BE2C (cell line): Measurements from ENCODE around the gene ENTPD6.

Experiments
- DNase-seq: peaks from one replicate; pipeline ENCODE4 v3.0.0-alpha.2; 2020
- H3K27me3 ChIP-seq: fragments of 250-450 bp; sonication (Bioruptor Pico); 2 replicates; pipeline ENCODE4 v1.5.1; 2020; ENCODE audit warnings: mild to moderate bottlenecking
- H3K36me3 ChIP-seq: fragments of 250-450 bp; sonication (Bioruptor Pico); 2 replicates; pipeline ENCODE4 v1.5.1; 2020; ENCODE audit warnings: mild to moderate bottlenecking
- H3K4me1 ChIP-seq: fragments of 250-450 bp; sonication (Bioruptor Pico); 2 replicates; pipeline ENCODE4 v1.5.1; 2020
- H3K4me3 ChIP-seq: 2 replicates; pipeline ENCODE4 v1.5.1; 2011; ENCODE audit warnings: low read depth, low read length
- H3K9me3 ChIP-seq: fragments of 250-450 bp; sonication (Bioruptor Pico); 2 replicates; pipeline ENCODE4 v1.5.1; 2020
- CTCF ChIP-seq: IDR thresholded peaks from 2 replicates; pipeline ENCODE4 v1.5.1; 2012; ENCODE audit warnings: mild to moderate bottlenecking, low read depth, low read length

The ENTPD6 gene

GRCh38 chr20:25214819-25215218 lies 19.3 kb downstream of the ENTPD6 start:
- DNase-seq: no peak
- no peaks in the 10 kb centered on the region for H3K27me3 ChIP-seq
- no peaks in the 10 kb centered on the region for H3K9me3 ChIP-seq
- H3K4me3 ChIP-seq: no peak overlapping the region
- TF ChIP-seq CTCF: no peak
- H3K4me1 ChIP-seq: no peaks in the 10 kb centered on the region
- H3K36me3 ChIP-seq: peaks cover 29% of the 10 kb centered on the region

GRCh38 chr20:25215521-25215920 lies 20.0 kb downstream of the ENTPD6 start:
- Histone ChIP-seq H3K4me3 (no peak overlapping the region), H3K9me3 (no peaks in the 10 kb centered on the region), H3K27me3 (no peaks in the 10 kb centered on the region), H3K36me3 (peaks cover 27% of the 10 kb centered on the region), H3K4me1 (no peaks in the 10 kb centered on the region)
- DNase-seq: no peak
- TF ChIP-seq CTCF: no peak

- no peak for DNase-seq
- no peaks in the 10 kb centered on the region for H3K9me3 ChIP-seq
- peaks cover 27% of the 10 kb centered on the region for H3K36me3 ChIP-seq
- no peaks in the 10 kb centered on the region for H3K27me3 ChIP-seq
- no peak overlapping the region for H3K4me3 ChIP-seq
- TF ChIP-seq CTCF: no peak
- H3K4me1 ChIP-seq: peaks cover 4% of the 10 kb centered on the region; the same call in 1 of the 2 replicates
Measured at GRCh38 chr20:25216199-25216945, 20.9 kb downstream of the ENTPD6 start.

- no peak overlapping the region for H3K4me3 ChIP-seq
- H3K27me3 ChIP-seq: no peaks in the 10 kb centered on the region
- no peak for TF ChIP-seq CTCF
- H3K4me1 ChIP-seq: peaks cover 4% of the 10 kb centered on the region; the same call in 1 of the 2 replicates
- DNase-seq: no peak
- H3K9me3 ChIP-seq: no peaks in the 10 kb centered on the region
- peaks cover 23% of the 10 kb centered on the region for H3K36me3 ChIP-seq
Measured at GRCh38 chr20:25217161-25218108, 21.9 kb downstream of the ENTPD6 start.

- H3K9me3 ChIP-seq: no peaks in the 10 kb centered on the region
- H3K36me3 ChIP-seq: peaks cover 20% of the 10 kb centered on the region
- DNase-seq: no peak
- peaks cover 5% of the 10 kb centered on the region for H3K4me1 ChIP-seq
- no peak for TF ChIP-seq CTCF
- no peaks in the 10 kb centered on the region for H3K27me3 ChIP-seq
- no peak overlapping the region for H3K4me3 ChIP-seq
Measured at GRCh38 chr20:25218109-25218486, 22.6 kb downstream of the ENTPD6 start.
